ENCODE results near the gene ERVK3-1.
"Not testable (repeated sequence)": the region's sequence is repeated elsewhere in the genome, so short reads cannot be mapped to it uniquely, and the experiment has no call there.

The ERVK3-1 gene

DNA sequence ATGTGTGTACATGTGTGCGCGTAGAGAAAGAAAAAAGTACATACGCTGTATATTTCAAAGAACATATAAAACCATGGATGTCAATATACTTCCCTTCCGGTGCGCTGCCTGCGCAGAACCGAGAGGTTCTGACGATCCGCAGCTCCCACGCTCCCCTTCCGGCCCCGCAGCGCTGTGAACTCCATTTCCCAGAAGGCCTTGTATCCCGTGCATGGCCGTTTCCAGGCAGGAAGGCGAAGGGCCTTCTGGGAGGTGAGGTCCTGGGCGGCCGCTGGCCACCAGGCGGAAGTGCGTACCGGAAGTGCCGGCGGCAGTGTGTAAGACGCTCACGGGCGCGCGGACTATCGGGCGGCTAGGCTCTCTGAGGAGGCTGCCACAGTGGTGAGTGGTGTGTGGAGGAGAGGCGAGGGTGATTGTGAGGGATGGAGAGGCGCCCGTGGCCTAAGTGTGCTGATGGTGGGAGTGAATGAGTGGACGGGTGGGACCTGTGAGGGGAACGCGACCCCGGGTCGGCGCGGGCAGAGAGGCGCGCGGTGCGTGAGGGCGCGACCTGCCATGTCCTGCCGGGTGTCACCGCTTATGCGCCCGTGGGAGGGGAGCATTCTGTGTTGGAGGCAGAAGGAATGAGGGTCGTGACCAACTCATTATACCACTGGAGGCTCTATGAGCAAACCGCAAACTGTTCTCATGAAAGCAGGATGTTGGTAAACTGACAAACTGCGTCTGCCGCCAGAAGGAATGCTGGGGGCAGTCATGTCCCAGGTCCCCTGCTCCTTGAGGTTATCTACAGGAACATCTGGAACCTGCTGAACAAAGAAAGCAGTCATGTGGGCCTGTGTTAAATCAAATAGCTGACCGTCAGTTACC, at the start of gene ERVK3-1:
Gene ERVK3-1, plus strand, starts transcription at position 313 of the 867 bp plus-strand sequence. CDS start 6,792 bp downstream, outside the sequence.
- peak; percentile 97 for FAIRE-seq

DNA sequence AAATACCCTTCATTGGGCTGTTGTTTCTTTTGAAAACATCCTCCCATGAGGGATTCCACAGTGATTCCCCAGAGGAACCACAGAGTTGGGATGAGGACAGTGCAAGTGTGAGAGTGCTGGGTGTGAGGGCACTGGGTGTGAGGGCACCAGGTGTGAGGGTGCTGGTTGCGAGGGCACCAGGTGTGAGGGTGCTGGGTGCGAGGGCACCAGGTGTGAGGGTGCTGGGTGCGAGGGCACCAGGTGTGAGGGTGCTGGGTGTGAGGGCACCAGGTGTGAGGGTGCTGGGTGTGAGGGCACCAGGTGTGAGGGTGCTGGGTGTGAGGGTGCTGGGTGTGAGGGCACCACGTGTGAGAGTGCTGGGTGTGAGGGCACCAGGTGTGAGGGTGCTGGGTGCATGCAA, 46.9 kb upstream of the ERVK3-1 start:
- not testable (repeated sequence) for FAIRE-seq

- no peak for FAIRE-seq
Measured at GRCh38 chr19:58261600-58261967, 43.6 kb upstream of the ERVK3-1 start.

- no peak for FAIRE-seq
Measured at GRCh38 chr19:58261968-58262921, 42.9 kb upstream of the ERVK3-1 start.

- FAIRE-seq: no peak
Measured at GRCh38 chr19:58262922-58263296, 42.3 kb upstream of the ERVK3-1 start.

DNA sequence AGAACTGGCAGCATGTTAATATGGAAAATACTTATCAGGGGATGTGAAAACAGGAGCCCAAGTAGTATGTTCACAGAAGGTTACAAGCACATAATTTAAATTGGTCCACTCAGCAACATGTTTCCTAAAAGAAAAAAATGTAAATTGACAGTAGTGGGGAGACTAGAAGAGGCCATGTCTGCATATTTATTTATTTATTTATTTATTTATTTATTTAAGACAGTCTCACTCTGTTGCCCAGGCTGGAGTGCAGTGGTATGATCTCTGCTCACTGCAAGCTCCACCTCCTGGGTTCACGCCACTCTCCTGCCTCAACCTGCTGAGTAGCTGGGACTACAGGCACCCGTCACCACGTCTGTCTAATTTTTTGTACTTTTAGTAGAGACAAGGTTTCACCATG, 40.1 kb upstream of the ERVK3-1 start:
- FAIRE-seq: no peak

DNA sequence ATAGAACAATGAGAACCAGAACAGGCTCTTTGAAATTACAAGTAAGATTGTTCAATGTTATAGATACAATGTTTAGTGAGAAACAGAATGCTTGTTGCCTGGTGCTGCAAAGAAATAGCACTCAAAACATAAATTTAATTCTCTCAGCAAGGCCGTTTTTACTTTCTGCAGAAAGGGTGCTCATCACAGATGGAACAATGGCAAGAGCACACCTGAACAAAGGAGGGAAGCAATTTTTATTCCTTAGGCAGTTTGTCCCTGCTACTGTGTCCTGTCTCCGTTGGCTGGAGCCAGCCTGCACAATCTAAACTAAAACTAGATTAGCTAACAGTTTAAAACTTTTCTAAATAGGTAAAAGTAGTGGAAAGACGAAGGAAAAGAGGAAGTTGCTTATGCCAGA, 36.8 kb upstream of the ERVK3-1 start:
- FAIRE-seq: no peak

DNA sequence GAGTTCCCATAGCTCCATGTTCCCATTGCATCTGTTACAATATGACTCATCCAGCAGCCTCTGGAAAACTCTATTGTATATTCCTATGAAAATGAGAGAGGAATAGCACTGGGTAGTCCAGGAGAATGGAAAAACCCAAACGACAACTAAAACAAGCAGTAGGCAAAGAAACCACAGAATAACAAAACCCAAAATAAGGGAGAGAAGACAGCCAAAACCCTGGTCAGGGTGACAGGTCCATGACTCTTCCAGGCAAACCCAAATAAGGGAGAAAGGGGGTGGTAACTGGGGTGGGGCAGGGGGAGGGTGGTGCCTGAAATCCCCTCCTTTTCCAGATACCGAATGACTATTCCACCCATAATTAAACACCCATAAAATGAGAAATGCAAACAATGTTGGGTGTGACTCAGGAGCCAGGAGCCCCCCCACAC, 30.4 kb upstream of the ERVK3-1 start:
- no peak for FAIRE-seq

DNA sequence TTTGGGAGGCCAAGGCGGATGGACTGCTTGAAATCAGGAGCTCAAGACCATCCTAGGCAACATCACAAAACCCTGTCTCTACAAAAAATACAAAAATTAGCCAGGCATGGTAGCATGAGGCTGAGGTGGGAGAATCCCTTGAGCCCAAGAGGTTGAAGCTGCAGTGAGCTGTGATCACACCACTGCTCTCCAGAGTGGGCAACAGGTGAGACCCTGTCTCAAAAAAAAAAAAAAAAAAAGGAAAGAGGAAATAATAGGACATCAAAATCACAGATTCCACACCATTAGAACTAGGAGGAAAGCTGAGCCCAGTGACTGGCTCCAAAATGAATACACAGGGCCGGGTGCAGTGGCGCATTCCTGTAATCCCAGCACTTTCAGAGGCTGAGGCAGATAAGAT, 29.6 kb upstream of the ERVK3-1 start:
- no peak for FAIRE-seq

DNA sequence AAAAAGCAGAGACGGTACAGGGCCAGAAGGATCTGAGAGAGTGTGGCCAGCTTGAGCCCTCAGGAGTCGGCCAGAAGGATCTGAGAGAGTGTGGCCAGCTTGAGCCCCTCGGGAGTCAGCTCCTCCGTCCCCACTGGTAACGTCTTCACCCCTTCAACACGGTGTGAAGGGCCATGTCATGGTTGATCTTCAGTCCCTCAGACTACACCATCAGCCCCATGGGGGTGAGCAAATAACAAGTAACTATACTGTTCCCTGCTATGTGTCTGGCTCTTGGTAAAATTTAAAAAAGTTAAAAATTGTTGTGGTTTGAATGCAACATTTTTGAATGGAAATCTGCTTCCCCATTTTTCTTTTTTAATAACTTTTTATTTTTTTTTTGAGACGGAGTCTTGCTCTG, 28.0 kb upstream of the ERVK3-1 start:
- FAIRE-seq: no peak

GRCh38 chr19:58277748-58278540, 27.2 kb upstream of the ERVK3-1 start:
- FAIRE-seq: no peak

DNA sequence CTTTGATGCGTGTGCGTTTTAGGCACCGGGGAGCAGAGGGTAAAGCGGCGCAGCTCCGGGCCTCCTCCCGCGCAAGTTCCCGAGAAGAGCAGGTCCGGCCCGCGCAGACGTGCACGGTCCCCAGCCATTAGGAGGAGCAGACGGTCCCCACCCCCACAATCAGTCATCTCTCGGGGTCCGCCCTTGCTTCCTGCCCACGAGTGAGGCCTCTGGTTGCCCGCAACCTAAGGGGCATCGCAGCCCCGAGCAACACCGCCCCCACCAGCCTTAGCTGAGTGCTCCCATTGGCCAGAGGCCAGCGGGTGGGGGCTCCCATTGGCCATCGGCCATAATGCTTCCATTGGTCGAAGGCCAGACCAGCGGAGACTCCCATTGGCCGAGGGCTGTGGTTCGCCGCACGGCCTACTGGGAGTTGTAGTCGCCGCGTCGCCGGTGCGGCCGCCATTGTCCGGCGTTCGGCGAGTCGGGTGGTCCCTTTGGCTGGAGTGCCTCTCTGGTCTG, 26.6 kb upstream of the ERVK3-1 start, which contains the start of gene ZNF8:
Gene ZNF8, plus strand, starts transcription at position 415 of the 501 bp plus-strand sequence. CDS start 127 bp downstream, outside the sequence.
- FAIRE-seq: peak; percentile 98

DNA sequence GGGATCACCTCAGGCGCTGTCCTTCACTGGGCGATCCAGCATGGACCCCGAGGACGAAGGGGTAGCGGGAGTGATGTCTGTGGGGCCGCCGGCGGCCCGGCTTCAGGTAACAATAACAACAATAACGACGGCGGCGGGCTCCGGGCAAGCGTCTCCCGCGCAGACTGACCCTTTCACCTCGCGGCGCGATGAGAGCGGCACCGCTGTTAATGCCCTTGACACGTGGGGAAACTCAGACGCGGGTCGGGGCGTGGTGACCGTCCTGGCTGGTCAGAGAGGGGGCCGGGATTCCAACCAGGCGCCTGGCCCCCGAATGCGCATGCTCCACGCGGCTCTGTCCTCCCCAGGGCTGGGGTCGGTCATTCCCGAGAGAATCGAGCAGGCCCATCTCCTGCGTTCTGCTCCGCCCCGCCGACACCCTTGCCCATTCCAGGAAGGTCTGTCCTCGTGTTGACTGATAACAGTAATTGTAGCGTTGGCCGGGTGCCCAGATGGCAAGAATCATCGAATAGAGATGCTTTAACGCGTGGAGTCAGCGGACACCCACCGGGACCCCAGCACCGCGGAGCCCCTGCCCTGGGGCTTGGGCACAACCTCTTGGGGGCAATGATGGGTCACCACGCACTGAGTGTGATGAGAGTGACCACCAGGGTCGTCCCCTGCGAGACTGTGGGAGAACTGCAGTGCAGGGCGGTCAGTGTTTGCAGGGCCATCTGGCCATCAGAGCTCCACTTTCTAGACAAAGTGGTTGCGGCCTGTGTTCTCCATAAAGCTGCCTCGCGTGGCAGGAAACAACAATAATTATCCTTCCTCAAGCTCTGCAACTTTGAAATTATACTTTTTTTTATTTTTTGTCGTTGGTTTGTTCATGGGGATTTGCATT, 25.9 kb upstream of the ERVK3-1 start:
- no peak for FAIRE-seq

DNA sequence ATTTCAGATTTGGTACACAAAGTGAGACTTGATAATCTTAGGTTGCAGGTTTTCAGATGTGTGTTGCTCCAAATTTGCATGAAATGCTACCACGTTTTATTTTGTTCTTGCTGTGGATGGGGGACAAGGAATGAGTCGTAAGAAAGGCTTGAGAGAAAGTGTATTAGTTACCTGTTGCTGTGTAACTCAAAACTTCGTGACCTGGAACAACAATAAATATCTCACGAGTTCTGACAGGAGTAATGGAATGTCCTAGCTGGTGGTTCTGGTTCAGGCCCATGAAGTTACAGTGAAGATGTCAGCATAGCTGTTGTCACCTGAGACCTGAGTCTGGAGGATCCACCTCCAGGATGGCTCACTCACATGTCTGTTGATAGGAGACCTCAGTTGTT, 25.3 kb upstream of the ERVK3-1 start:
- FAIRE-seq: no peak

DNA sequence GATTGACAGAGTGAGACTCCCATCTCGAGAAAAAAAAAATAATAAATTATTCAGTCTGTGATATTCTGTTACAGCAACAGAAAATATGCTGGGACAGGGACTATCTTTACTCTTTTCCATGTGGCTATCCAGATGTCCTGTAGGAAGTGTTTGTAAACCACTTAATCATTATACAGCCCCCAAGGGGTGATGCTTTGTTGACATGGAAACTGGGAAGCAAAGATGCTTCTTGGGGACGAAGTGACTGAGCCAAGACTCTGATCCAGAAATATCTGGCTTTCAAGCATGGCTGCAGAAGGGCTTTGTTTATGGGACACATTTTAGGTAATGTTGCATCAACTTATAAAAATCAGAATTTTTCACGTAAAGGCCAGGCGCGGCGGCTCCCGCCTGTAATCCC, 21.0 kb upstream of the ERVK3-1 start:
- FAIRE-seq: no peak

DNA sequence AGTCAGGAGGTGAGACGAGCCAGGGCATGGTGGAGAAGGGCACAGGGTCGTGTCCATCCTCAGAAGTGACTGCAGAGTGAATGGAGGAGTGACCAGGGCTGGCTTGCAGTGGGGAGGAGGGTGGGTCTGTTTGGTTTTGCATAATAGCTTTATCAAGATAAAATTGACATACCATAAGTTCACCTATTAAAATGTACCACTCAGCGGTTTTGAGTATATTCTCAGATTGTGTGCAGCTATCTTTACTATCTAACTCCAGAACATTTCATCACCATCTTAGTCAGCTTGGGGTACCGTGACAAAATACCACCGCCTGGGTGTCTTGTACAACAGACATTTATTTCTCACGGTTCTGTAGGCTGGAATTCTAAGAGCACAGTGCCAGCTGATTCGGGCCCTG, 13.2 kb upstream of the ERVK3-1 start:
- no peak for FAIRE-seq

DNA sequence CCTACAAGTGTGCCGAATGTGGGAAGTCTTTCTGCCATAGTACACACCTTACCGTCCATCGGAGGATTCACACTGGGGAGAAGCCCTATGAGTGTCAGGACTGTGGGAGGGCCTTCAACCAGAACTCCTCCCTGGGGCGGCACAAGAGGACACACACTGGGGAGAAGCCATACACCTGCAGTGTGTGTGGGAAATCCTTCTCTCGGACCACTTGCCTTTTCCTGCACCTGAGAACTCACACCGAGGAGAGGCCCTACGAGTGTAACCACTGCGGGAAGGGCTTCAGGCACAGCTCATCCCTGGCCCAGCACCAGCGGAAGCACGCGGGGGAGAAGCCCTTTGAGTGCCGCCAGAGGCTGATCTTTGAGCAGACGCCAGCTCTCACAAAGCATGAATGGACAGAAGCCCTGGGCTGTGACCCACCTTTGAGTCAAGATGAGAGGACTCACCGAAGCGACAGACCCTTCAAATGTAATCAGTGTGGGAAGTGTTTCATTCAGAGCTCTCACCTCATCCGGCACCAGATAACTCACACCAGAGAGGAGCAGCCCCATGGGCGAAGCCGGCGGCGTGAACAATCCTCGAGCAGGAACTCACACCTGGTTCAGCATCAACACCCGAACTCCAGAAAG, 10.3 kb upstream of the ERVK3-1 start:
- FAIRE-seq: no peak

DNA sequence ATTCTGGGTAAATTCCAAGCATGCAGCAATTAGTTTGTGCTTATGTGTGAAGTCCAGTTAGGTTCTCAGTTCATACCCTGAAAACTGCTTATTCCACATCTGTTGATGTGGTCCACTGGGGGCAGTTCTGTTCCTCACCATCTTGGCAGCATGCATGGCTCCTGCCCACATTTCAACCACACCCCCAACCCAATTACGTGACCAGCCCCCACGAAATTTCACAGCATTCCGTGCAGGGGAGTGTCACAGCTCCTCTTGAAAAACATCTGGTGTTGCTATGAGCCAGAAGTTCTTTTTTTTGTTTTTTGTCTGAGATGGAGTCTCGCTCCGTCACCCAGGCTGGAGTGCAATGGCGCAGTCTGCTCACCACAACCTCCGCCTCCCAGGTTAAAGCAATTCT, 9.1 kb upstream of the ERVK3-1 start:
- FAIRE-seq: no peak

- no peak for FAIRE-seq
Measured at GRCh38 chr19:58300620-58301019, 4.6 kb upstream of the ERVK3-1 start.

- FAIRE-seq: no peak
Measured at GRCh38 chr19:58304255-58304654, 922 bp upstream of the ERVK3-1 start.

DNA sequence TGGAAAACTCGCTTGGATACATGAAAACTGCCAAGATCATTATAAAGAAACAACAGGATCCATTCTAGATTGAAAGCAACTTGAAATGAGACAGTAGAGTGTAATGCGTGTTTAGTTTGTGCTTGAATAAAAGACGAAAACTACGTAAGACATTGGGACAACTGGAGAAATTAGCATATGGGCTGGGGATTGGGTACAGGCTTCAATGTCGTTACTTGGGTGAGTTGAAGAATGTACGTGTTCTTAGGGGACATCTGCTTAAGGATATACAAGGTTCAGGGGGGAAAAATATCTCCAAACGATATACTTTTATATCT, 471 bp upstream of the ERVK3-1 start:
- FAIRE-seq: no peak
